ENCODE measurements around the gene RNF157.

- TF ChIP-seq CTCF (IDR thresholded peaks at IDR 0.05) (peak in 2 of 6 experiments; percentile 14 to 45), POLR2A (IDR thresholded peaks at IDR 0.05) (peak in 1 of 4 donors; percentile 40), POLR2AphosphoS5 (IDR thresholded peaks at IDR 0.05) (no peak)
Measured at GRCh38 chr17:76139801-76140660, 100.3 kb downstream of the RNF157 start.
